ENCODE results near the gene NEMP2. TPM values are rescaled to one million over a fixed set of nuclear protein-coding genes. Genes with fewer than 3 reads are reported as not detected.

The NEMP2 gene
- polyA plus RNA-seq, 1 donor (not counting 4 experiments of a cell fraction or from before 2014, with no cell fraction given): 2.1 TPM

- Histone ChIP-seq H3K4me2 (ENCODE audit: control insufficient read depth, extremely low read depth, insufficient read depth, low read depth, low read length) (no peak overlapping the region), H2AFZ (ENCODE audit: control insufficient read depth, low read length) (no peak overlapping the region), H3K4me1 (ENCODE audit: control insufficient read depth, extremely low read depth, insufficient read depth, low read length) (peaks cover 21% of the 10 kb centered on the region), H3K9me1 (ENCODE audit: control insufficient read depth, extremely low read depth, insufficient read depth, low read length) (no peaks in the 10 kb centered on the region), H3K4me3 (ENCODE audit: control insufficient read depth in 2 of 3, extremely low read depth in 1 of 3, insufficient read depth in 2 of 3, low read depth in 1 of 3, low read length in 3 of 3) (no peak overlapping the region), H3K79me2 (ENCODE audit: control insufficient read depth, insufficient read depth, low read length) (no peaks in the 10 kb centered on the region), H4K20me1 (ENCODE audit: control insufficient read depth, extremely low read depth, insufficient read depth, low read length) (no peaks in the 10 kb centered on the region), H3K27me3 (ENCODE audit: control insufficient read depth, extremely low read depth, insufficient read depth, low read length) (no peaks in the 10 kb centered on the region), H3K27ac (ENCODE audit: control insufficient read depth, insufficient read depth, low read length) (no peak overlapping the region), H3K9ac (ENCODE audit: control insufficient read depth, extremely low read depth, insufficient read depth, low read length) (no peak overlapping the region), H3K36me3 (ENCODE audit: control insufficient read depth in 2 of 2, extremely low read depth in 1 of 2, insufficient read depth in 2 of 2, low read length in 2 of 2) (no peaks in the 10 kb centered on the region), H3K9me3 (ENCODE audit: control insufficient read depth, low read depth, low read length) (no peaks in the 10 kb centered on the region)
- DNase-seq (ENCODE audit: low read depth, low spot score) (no peak), FAIRE-seq (no peak)
- dilution Hi-C loops (cut with MboI; ENCODE audit: extremely low pct_ligation_motif_present, low sequenced_read_pairs): no loop called here
- TF ChIP-seq EZH2 (IDR thresholded peaks at IDR 0.05; ENCODE audit: low read length): no peak
- TF ChIP-seq CTCF (optimal IDR thresholded peaks at IDR 0.05 in 1 of 3, IDR thresholded peaks at IDR 0.05 in 1 of 3, conservative IDR thresholded peaks at IDR 0.05 in 1 of 3; ENCODE audit: extremely low read depth in 1 of 3, insufficient read depth in 2 of 3, low read length in 3 of 3): no peak
These were observed 69.5 kb downstream of the NEMP2 start for GRCh38 chr2:190465060-190465459.

GRCh38 chr2:190462611-190463010 lies 71.9 kb downstream of the NEMP2 start:
- dilution Hi-C loops (cut with MboI; ENCODE audit: extremely low pct_ligation_motif_present, low sequenced_read_pairs): no loop called here
- H3K4me2 ChIP-seq (ENCODE audit: control insufficient read depth, extremely low read depth, insufficient read depth, low read depth, low read length): no peak overlapping the region
- H3K27me3 ChIP-seq (ENCODE audit: control insufficient read depth, extremely low read depth, insufficient read depth, low read length): no peaks in the 10 kb centered on the region
- no peaks in the 10 kb centered on the region for H4K20me1 ChIP-seq (ENCODE audit: control insufficient read depth, extremely low read depth, insufficient read depth, low read length)
- H3K4me1 ChIP-seq (ENCODE audit: control insufficient read depth, extremely low read depth, insufficient read depth, low read length): peaks cover 2% of the 10 kb centered on the region
- no peaks in the 10 kb centered on the region for H3K36me3 ChIP-seq (ENCODE audit: control insufficient read depth in 2 of 2, extremely low read depth in 1 of 2, insufficient read depth in 2 of 2, low read length in 2 of 2)
- DNase-seq (ENCODE audit: low read depth, low spot score) (no peak), FAIRE-seq (no peak)
- no peak overlapping the region for H3K9ac ChIP-seq (ENCODE audit: control insufficient read depth, extremely low read depth, insufficient read depth, low read length)
- no peaks in the 10 kb centered on the region for H3K79me2 ChIP-seq (ENCODE audit: control insufficient read depth, insufficient read depth, low read length)
- no peak overlapping the region for H3K27ac ChIP-seq (ENCODE audit: control insufficient read depth, insufficient read depth, low read length)
- TF ChIP-seq EZH2 (IDR thresholded peaks at IDR 0.05; ENCODE audit: low read length) (no peak), CTCF (optimal IDR thresholded peaks at IDR 0.05 in 1 of 3, IDR thresholded peaks at IDR 0.05 in 1 of 3, conservative IDR thresholded peaks at IDR 0.05 in 1 of 3; ENCODE audit: extremely low read depth in 1 of 3, insufficient read depth in 2 of 3, low read length in 3 of 3) (no peak)
- H3K9me1 ChIP-seq (ENCODE audit: control insufficient read depth, extremely low read depth, insufficient read depth, low read length): no peaks in the 10 kb centered on the region
- H3K4me3 ChIP-seq (ENCODE audit: control insufficient read depth in 2 of 3, extremely low read depth in 1 of 3, insufficient read depth in 2 of 3, low read depth in 1 of 3, low read length in 3 of 3): no peak overlapping the region
- no peak overlapping the region for H2AFZ ChIP-seq (ENCODE audit: control insufficient read depth, low read length)
- H3K9me3 ChIP-seq (ENCODE audit: control insufficient read depth, low read depth, low read length): no peaks in the 10 kb centered on the region
